ENCODE measurements around the gene CFAP77. TPM values are rescaled to one million over a fixed set of nuclear protein-coding genes. Genes with fewer than 3 reads are reported as not detected.

Gene CFAP77
- total and polyA plus RNA-seq, 2 of the 13 experiments (the other 11 are each of a cell fraction or from before 2014, with no cell fraction given), result not detected

GRCh38 chr9:132406554-132407122, 3.4 kb upstream of the CFAP77 start, which contains the start of gene TTF1 (continued):
- no peak for TF ChIP-seq ELK4 (CRISPR knock-in tag; IDR thresholded peaks at IDR 0.05; ENCODE audit: borderline replicate concordance)
- TF ChIP-seq LCORL (IDR thresholded peaks at IDR 0.05), result no peak
- no peak for TF ChIP-seq LCORL (CRISPR knock-in tag; IDR thresholded peaks at IDR 0.05)
- no peak for TF ChIP-seq EHMT2 (IDR thresholded peaks at IDR 0.05; ENCODE audit: borderline replicate concordance, low read depth, low read length)
- TF ChIP-seq EEA1 (CRISPR knock-in tag; IDR thresholded peaks at IDR 0.05; ENCODE audit: borderline replicate concordance), result no peak
- no peak for TF ChIP-seq ZNF343 (CRISPR knock-in tag; IDR thresholded peaks at IDR 0.05)
- peak; percentile 93 for TF ChIP-seq PHF20 (CRISPR knock-in tag; IDR thresholded peaks at IDR 0.05)
- 0 out of 2 replicates have a peak, but pooled peaks have one; percentile 25 for TF ChIP-seq ZNF629 (CRISPR knock-in tag; conservative IDR thresholded peaks at IDR 0.05)
- TF ChIP-seq HNF4G (IDR thresholded peaks at IDR 0.05; ENCODE audit: borderline replicate concordance, low read depth, low read length), result no peak
- TF ChIP-seq HNF4G (CRISPR knock-in tag; IDR thresholded peaks at IDR 0.05; ENCODE audit: borderline replicate concordance, low read depth), result no peak
- TF ChIP-seq CSRNP1 (CRISPR knock-in tag; IDR thresholded peaks at IDR 0.05), result no peak
- TF ChIP-seq, protein P1, sequence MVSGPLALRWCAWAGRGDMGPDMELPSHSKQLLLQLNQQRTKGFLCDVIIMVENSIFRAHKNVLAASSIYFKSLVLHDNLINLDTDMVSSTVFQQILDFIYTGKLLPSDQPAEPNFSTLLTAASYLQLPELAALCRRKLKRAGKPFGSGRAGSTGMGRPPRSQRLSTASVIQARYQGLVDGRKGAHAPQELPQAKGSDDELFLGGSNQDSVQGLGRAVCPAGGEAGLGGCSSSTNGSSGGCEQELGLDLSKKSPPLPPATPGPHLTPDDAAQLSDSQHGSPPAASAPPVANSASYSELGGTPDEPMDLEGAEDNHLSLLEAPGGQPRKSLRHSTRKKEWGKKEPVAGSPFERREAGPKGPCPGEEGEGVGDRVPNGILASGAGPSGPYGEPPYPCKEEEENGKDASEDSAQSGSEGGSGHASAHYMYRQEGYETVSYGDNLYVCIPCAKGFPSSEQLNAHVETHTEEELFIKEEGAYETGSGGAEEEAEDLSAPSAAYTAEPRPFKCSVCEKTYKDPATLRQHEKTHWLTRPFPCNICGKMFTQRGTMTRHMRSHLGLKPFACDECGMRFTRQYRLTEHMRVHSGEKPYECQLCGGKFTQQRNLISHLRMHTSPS (CRISPR knock-in tag; IDR thresholded peaks at IDR 0.05; ENCODE audit: low read depth), result no peak
- TF ChIP-seq JUN (CRISPR knock-in tag; IDR thresholded peaks at IDR 0.05), result no peak
- TF ChIP-seq ZNF382 (CRISPR knock-in tag; IDR thresholded peaks at IDR 0.05; ENCODE audit: borderline replicate concordance), result no peak
- TF ChIP-seq ZNF24 (IDR thresholded peaks at IDR 0.05), result no peak
- TF ChIP-seq, protein P2, sequence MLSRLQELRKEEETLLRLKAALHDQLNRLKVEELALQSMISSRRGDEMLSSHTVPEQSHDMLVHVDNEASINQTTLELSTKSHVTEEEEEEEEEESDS (CRISPR knock-in tag; IDR thresholded peaks at IDR 0.05; ENCODE audit: borderline replicate concordance), result no peak
- TF ChIP-seq ZNF605 (CRISPR knock-in tag; IDR thresholded peaks at IDR 0.05), result no peak
- TF ChIP-seq ZNF574 (CRISPR knock-in tag; IDR thresholded peaks at IDR 0.05), result peak; percentile 81
- TF ChIP-seq ZNF878 (CRISPR knock-in tag; IDR thresholded peaks at IDR 0.05), result no peak
- no peak for TF ChIP-seq FOSL1 (CRISPR knock-in tag; IDR thresholded peaks at IDR 0.05; ENCODE audit: borderline replicate concordance)
- no peak for TF ChIP-seq ZNF674 (CRISPR knock-in tag; IDR thresholded peaks at IDR 0.05; ENCODE audit: low read depth)
- TF ChIP-seq NFKB2 (CRISPR knock-in tag; IDR thresholded peaks at IDR 0.05; ENCODE audit: borderline replicate concordance), result no peak
- TF ChIP-seq ZNF274 (CRISPR knock-in tag; IDR thresholded peaks at IDR 0.05), result no peak
- peak; percentile 81 for TF ChIP-seq ATF1 (CRISPR knock-in tag; IDR thresholded peaks at IDR 0.05)
- no peak for TF ChIP-seq ZNF317 (CRISPR knock-in tag; IDR thresholded peaks at IDR 0.05)
